ENCODE measurements around the gene AP2B1. TPM values are rescaled to one million over a fixed set of nuclear protein-coding genes. Genes with fewer than 3 reads are reported as not detected.

Gene AP2B1
- total RNA-seq, 1 experiment from 2014 or later = 198 TPM

DNA sequence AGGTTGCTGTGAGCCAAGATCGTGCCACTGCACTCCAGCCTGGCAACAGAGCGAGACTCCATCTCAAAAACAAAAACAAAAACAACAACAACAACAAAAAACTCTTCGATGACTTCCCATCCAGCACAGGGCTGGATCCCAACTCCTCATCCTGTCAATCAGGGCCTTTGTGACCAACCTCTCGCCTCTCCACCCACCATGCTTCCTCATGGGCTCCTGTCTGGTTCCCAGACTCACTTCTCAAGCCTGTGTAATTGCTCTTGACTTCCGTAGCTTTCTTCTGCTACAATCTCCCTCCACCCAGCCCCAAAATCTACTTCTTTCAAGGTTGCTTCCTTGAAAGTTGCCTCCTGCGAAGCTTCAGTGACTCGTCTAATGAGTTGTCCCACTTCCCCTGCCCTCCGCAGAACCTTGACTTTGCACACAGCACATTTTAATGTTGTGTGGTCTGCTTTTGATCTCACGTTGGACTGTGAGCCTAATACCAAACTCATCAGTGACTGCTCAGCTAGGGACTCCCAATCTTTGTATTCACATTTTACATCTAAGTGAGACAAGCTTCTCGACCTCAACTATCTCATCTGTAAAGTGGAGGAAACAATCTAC, 143.4 kb downstream of the AP2B1 start:
- RAD21 ChIA-PET (ENCODE audit: low non-redundant PET in 1 of 2, low total read pairs in 2 of 2, uncharacterized antibody in 2 of 2, unreplicated experiment in 2 of 2) = no interaction called here
- POLR2A ChIA-PET = no interaction called here
- H3K9me2 ChIP-seq (ENCODE audit: insufficient read depth) = no peaks in the 10 kb centered on the region
- no peaks in the 10 kb centered on the region for H3K27me3 ChIP-seq (ENCODE audit: insufficient read depth, low read length)
- H3K79me2 ChIP-seq (ENCODE audit: insufficient read depth, low read length) = no peaks in the 10 kb centered on the region
- no peak overlapping the region for H3K9ac ChIP-seq (ENCODE audit: low read length)
- no peak overlapping the region for H3K27ac ChIP-seq (ENCODE audit: low read depth, low read length)
- TF ChIP-seq SIN3A (IDR thresholded peaks at IDR 0.05; ENCODE audit: low read depth) = no peak
- no peak for TF ChIP-seq EGR1 (IDR thresholded peaks at IDR 0.05; ENCODE audit: low read depth)
- TF ChIP-seq RAD21 (IDR thresholded peaks at IDR 0.05; ENCODE audit: low read depth) = no peak
- TF ChIP-seq ZFX (IDR thresholded peaks at IDR 0.05) = no peak
- TF ChIP-seq CBX3 (IDR thresholded peaks at IDR 0.05; ENCODE audit: low read depth) = no peak
- no peak for TF ChIP-seq TCF7L2 (IDR thresholded peaks at IDR 0.05; ENCODE audit: borderline replicate concordance, extremely low read depth, insufficient read depth, insufficient read length)
- TF ChIP-seq, protein P1, sequence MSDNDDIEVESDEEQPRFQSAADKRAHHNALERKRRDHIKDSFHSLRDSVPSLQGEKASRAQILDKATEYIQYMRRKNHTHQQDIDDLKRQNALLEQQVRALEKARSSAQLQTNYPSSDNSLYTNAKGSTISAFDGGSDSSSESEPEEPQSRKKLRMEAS (IDR thresholded peaks at IDR 0.05) = no peak
- TF ChIP-seq ELF1 (IDR thresholded peaks at IDR 0.05; ENCODE audit: borderline replicate concordance, low read depth) = no peak
- no peak for TF ChIP-seq FOSL1 (IDR thresholded peaks at IDR 0.05; ENCODE audit: low read depth)
- TF ChIP-seq, protein P2, sequence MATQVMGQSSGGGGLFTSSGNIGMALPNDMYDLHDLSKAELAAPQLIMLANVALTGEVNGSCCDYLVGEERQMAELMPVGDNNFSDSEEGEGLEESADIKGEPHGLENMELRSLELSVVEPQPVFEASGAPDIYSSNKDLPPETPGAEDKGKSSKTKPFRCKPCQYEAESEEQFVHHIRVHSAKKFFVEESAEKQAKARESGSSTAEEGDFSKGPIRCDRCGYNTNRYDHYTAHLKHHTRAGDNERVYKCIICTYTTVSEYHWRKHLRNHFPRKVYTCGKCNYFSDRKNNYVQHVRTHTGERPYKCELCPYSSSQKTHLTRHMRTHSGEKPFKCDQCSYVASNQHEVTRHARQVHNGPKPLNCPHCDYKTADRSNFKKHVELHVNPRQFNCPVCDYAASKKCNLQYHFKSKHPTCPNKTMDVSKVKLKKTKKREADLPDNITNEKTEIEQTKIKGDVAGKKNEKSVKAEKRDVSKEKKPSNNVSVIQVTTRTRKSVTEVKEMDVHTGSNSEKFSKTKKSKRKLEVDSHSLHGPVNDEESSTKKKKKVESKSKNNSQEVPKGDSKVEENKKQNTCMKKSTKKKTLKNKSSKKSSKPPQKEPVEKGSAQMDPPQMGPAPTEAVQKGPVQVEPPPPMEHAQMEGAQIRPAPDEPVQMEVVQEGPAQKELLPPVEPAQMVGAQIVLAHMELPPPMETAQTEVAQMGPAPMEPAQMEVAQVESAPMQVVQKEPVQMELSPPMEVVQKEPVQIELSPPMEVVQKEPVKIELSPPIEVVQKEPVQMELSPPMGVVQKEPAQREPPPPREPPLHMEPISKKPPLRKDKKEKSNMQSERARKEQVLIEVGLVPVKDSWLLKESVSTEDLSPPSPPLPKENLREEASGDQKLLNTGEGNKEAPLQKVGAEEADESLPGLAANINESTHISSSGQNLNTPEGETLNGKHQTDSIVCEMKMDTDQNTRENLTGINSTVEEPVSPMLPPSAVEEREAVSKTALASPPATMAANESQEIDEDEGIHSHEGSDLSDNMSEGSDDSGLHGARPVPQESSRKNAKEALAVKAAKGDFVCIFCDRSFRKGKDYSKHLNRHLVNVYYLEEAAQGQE (IDR thresholded peaks at IDR 0.05; ENCODE audit: low read depth) = no peak
- TF ChIP-seq POLR2AphosphoS5 (IDR thresholded peaks at IDR 0.05; ENCODE audit: low read depth, low read length) = no peak
- no peak for ATAC-seq
- peaks cover under 1 to 2% of the 10 kb centered on the region in 2 experiments; a peak in 1 of 4 replicates for H3K36me3 ChIP-seq (ENCODE audit: control insufficient read depth in 1 of 2, insufficient read depth in 2 of 2, low read length in 2 of 2)
- H2AFZ ChIP-seq (ENCODE audit: low read depth, low read length, poor library complexity, severe bottlenecking) = no peak overlapping the region
- DNase-seq (ENCODE audit: low read depth, low spot score) = no peak
- no peaks in the 10 kb centered on the region for H3K9me3 ChIP-seq (ENCODE audit: control insufficient read depth in 1 of 2, insufficient read depth in 1 of 2, low read depth in 1 of 2, low read length in 2 of 2)
- no peak overlapping the region for H3K4me3 ChIP-seq (replicated peaks in 1 of 2; ENCODE audit: low read depth in 1 of 2, low read length in 2 of 2)
- H3K4me1 ChIP-seq (ENCODE audit: control insufficient read depth in 1 of 2, insufficient read depth in 2 of 2, low read length in 2 of 2) = peaks cover 0 to 3% of the 10 kb centered on the region in 2 experiments; a peak in 1 of 4 replicates
- intact Hi-C loops (cut with micrococcal nuclease) = no loop called here
- no peaks in the 10 kb centered on the region for H4K20me1 ChIP-seq (ENCODE audit: insufficient read depth)
- no TSS peak for BruUV-seq (replicated peaks)
- CTCF ChIA-PET = no interaction called here
- H3K4me2 ChIP-seq (ENCODE audit: low read length) = no peak overlapping the region
